ENCODE measurements around the gene PIK3CD. TPM values are rescaled to one million over a fixed set of nuclear protein-coding genes. Genes with fewer than 3 reads are reported as not detected.
A peak's percentile ranks its signal among the peaks of the same experiment; 100 is the strongest.

PIK3CD gene
- total RNA-seq, 1 experiment from 2014 or later, result 23.1 TPM

DNA sequence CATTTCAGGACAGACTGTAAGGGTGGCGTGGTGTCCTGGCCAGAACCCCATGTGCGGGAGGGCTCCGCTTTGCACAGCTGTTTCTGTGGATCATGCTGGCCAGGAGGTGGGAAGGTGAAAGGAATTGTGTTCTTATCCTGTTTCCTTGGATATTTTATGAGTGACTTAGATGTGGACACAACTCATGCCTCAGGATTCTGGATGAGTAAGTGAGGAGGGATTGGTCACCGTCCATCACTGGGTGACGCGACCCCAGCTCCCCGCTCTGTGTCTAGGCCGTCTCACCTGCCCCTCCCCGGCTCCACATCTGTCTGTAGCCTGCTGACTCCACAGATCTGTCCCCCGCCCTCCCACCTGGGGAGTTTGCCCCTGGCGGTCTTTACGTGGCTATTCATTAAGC lies 48.8 kb downstream of the PIK3CD start:
- no peak overlapping the region for H3K4me3 Mint-ChIP-seq
- peaks cover 7% of the 10 kb centered on the region for H3K9me3 Mint-ChIP-seq
- peaks cover 5% of the 10 kb centered on the region; the same call in 1 of the 2 replicates for H3K36me3 Mint-ChIP-seq
- TF ChIP-seq NFE2L1 (CRISPR knock-in tag; IDR thresholded peaks at IDR 0.05) (no peak), SMAD3 (CRISPR knock-in tag; IDR thresholded peaks at IDR 0.05; ENCODE audit: borderline replicate concordance) (no peak), HMGA2 (CRISPR knock-in tag; IDR thresholded peaks at IDR 0.05) (no peak), GABPB1 (CRISPR knock-in tag; IDR thresholded peaks at IDR 0.05) (no peak), ZNF263 (CRISPR knock-in tag; IDR thresholded peaks at IDR 0.05; ENCODE audit: low read depth) (no peak), TP53 (CRISPR knock-in tag; IDR thresholded peaks at IDR 0.05) (no peak), KAT7 (CRISPR knock-in tag; IDR thresholded peaks at IDR 0.05; ENCODE audit: borderline replicate concordance) (no peak), ATF1 (CRISPR knock-in tag; IDR thresholded peaks at IDR 0.05) (no peak), SOX15 (CRISPR knock-in tag; IDR thresholded peaks at IDR 0.05) (no peak), RELA (CRISPR knock-in tag; IDR thresholded peaks at IDR 0.05; ENCODE audit: borderline replicate concordance) (no peak)
- TF ChIP-seq, protein P1, sequence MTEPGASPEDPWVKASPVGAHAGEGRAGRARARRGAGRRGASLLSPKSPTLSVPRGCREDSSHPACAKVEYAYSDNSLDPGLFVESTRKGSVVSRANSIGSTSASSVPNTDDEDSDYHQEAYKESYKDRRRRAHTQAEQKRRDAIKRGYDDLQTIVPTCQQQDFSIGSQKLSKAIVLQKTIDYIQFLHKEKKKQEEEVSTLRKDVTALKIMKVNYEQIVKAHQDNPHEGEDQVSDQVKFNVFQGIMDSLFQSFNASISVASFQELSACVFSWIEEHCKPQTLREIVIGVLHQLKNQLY (CRISPR knock-in tag; IDR thresholded peaks at IDR 0.05), result no peak
- TF ChIP-seq, protein P2, sequence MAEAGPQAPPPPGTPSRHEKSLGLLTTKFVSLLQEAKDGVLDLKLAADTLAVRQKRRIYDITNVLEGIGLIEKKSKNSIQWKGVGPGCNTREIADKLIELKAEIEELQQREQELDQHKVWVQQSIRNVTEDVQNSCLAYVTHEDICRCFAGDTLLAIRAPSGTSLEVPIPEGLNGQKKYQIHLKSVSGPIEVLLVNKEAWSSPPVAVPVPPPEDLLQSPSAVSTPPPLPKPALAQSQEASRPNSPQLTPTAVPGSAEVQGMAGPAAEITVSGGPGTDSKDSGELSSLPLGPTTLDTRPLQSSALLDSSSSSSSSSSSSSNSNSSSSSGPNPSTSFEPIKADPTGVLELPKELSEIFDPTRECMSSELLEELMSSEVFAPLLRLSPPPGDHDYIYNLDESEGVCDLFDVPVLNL (CRISPR knock-in tag; IDR thresholded peaks at IDR 0.05; ENCODE audit: borderline replicate concordance, low read depth), result no peak
- TF ChIP-seq, protein P3, sequence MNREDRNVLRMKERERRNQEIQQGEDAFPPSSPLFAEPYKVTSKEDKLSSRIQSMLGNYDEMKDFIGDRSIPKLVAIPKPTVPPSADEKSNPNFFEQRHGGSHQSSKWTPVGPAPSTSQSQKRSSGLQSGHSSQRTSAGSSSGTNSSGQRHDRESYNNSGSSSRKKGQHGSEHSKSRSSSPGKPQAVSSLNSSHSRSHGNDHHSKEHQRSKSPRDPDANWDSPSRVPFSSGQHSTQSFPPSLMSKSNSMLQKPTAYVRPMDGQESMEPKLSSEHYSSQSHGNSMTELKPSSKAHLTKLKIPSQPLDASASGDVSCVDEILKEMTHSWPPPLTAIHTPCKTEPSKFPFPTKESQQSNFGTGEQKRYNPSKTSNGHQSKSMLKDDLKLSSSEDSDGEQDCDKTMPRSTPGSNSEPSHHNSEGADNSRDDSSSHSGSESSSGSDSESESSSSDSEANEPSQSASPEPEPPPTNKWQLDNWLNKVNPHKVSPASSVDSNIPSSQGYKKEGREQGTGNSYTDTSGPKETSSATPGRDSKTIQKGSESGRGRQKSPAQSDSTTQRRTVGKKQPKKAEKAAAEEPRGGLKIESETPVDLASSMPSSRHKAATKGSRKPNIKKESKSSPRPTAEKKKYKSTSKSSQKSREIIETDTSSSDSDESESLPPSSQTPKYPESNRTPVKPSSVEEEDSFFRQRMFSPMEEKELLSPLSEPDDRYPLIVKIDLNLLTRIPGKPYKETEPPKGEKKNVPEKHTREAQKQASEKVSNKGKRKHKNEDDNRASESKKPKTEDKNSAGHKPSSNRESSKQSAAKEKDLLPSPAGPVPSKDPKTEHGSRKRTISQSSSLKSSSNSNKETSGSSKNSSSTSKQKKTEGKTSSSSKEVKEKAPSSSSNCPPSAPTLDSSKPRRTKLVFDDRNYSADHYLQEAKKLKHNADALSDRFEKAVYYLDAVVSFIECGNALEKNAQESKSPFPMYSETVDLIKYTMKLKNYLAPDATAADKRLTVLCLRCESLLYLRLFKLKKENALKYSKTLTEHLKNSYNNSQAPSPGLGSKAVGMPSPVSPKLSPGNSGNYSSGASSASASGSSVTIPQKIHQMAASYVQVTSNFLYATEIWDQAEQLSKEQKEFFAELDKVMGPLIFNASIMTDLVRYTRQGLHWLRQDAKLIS (CRISPR knock-in tag; IDR thresholded peaks at IDR 0.05; ENCODE audit: borderline replicate concordance), result no peak
- TF ChIP-seq, protein P4, sequence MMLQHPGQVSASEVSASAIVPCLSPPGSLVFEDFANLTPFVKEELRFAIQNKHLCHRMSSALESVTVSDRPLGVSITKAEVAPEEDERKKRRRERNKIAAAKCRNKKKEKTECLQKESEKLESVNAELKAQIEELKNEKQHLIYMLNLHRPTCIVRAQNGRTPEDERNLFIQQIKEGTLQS (CRISPR knock-in tag; conservative IDR thresholded peaks at IDR 0.05), result no peak
- ChIA-PET POLR2A (interaction anchor here (0.7 kb wide), 1 partner anchor 192 kb away, joined by 3 read pairs; no protein-coding TSS in a partner anchor), CTCF (interaction anchor here (0.6 to 1.2 kb wide), 4 partner anchors 20 to 251 kb away, joined by 3 to 4 read pairs (median 4); no protein-coding TSS in a partner anchor)
- H3K4me1 Mint-ChIP-seq, result peaks cover 10% of the 10 kb centered on the region
- DNase-seq (ENCODE audit: low spot score), result no peak
- H3K27me3 Mint-ChIP-seq (ENCODE audit: low read depth), result no peaks in the 10 kb centered on the region
- peak; percentile 28; the same call in 1 of the 2 replicates for ATAC-seq
- 0 out of 2 replicates have a peak overlapping the region, but pooled peaks have one; percentile 14 for H3K27ac Mint-ChIP-seq

DNA sequence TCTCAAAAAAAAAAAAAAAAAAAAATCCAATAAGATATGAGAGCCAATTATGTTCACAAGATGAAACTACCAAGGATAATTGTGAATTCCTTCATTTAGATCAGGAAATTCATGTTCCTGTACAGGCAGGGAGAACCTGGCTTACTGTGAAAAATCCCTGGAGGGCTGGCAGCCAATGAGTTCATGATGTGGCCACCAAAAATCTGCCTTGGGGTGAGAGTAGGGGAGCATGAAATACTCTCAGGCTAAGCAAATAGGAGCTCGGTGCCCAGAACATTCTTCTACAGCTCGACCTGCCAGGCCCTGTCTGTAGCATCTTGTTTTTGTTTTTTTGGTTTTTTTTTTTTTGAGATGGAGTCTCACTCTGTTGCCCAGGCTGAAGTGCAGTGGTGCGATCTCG lies 50.1 kb downstream of the PIK3CD start:
- Mint-ChIP-seq H3K36me3 (peaks cover 5% of the 10 kb centered on the region; the same call in 1 of the 2 replicates), H3K4me1 (peaks cover 10% of the 10 kb centered on the region), H3K27me3 (ENCODE audit: low read depth) (no peaks in the 10 kb centered on the region), H3K4me3 (no peak overlapping the region), H3K27ac (no peak overlapping the region), H3K9me3 (peaks cover 7% of the 10 kb centered on the region)
- ChIA-PET CTCF (interaction anchor here (0.8 to 4.5 kb wide), 5 partner anchors 13 to 86 kb away, joined by 3 to 39 read pairs (median 6); no protein-coding TSS in a partner anchor), POLR2A (interaction anchor here (0.7 kb wide), 2 partner anchors 20 to 686 kb away, joined by 3 to 4 read pairs; no protein-coding TSS in a partner anchor)
- ATAC-seq, result no peak
- DNase-seq (ENCODE audit: low spot score), result no peak
- TF ChIP-seq ATF1 (CRISPR knock-in tag; IDR thresholded peaks at IDR 0.05), result no peak
- no peak for TF ChIP-seq GABPB1 (CRISPR knock-in tag; IDR thresholded peaks at IDR 0.05)
- TF ChIP-seq TEAD1 (CRISPR knock-in tag; IDR thresholded peaks at IDR 0.05), result no peak
- TF ChIP-seq, protein P5, sequence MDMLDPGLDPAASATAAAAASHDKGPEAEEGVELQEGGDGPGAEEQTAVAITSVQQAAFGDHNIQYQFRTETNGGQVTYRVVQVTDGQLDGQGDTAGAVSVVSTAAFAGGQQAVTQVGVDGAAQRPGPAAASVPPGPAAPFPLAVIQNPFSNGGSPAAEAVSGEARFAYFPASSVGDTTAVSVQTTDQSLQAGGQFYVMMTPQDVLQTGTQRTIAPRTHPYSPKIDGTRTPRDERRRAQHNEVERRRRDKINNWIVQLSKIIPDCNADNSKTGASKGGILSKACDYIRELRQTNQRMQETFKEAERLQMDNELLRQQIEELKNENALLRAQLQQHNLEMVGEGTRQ (CRISPR knock-in tag; IDR thresholded peaks at IDR 0.05), result no peak
- TF ChIP-seq JAZF1 (CRISPR knock-in tag; IDR thresholded peaks at IDR 0.05), result no peak
- no peak for TF ChIP-seq NFYB (CRISPR knock-in tag; conservative IDR thresholded peaks at IDR 0.05; ENCODE audit: low read depth)
- no peak for TF ChIP-seq IRF2 (CRISPR knock-in tag; IDR thresholded peaks at IDR 0.05; ENCODE audit: borderline replicate concordance, low read depth)
- no peak for TF ChIP-seq TCF7 (CRISPR knock-in tag; IDR thresholded peaks at IDR 0.05; ENCODE audit: low read depth)
- TF ChIP-seq FOXP1 (CRISPR knock-in tag; IDR thresholded peaks at IDR 0.05; ENCODE audit: borderline replicate concordance), result no peak
- no peak for TF ChIP-seq ELF4 (CRISPR knock-in tag; IDR thresholded peaks at IDR 0.05; ENCODE audit: low read depth)
